ENCODE results near the gene YTHDC1.
A peak's percentile ranks its signal among the peaks of the same experiment; 100 is the strongest.

The YTHDC1 gene

DNA sequence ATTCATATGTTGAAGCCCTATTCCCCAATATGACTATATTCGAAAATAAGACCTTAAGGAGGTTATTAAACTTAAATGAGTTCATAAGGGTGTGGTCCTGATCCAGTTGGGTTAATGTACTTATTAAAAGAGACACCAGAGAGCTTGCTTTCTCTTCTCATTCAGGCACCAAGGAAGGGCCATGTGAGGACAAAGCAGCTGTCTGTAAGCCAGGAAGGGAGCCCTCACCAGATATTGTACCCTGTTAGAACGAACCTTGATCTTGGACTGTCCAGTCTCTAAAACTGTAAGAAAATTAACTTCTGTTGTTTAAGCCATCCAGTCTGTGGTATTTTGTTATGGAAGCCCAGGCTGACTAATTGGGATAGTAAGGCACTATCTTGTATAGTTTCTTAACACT, 9.1 kb upstream of the YTHDC1 start:
- no peak overlapping the region for H3K27ac ChIP-seq

DNA sequence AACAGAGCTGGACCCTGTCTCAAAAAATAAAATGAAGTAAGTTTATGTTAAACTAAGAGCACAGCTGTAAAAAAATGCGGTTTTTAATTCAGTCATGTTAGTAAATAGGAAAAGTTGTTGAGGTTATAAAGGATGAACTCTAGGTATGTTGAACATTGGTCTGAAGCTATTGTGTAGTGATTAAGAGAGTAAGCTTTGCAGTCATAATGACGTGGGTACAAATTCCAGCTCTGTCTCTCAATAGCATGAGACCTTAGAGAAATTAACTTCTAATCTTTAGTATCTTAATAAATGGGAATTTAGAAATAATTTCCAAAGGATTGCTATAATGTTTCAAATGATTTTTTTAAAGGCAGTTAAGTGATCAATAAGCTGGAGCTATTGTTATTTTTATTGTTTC, 2.9 kb upstream of the YTHDC1 start:
- no peak overlapping the region for H3K27ac ChIP-seq
- no peak for TF ChIP-seq ZFX (IDR thresholded peaks at IDR 0.05)
- TF ChIP-seq, protein P1, sequence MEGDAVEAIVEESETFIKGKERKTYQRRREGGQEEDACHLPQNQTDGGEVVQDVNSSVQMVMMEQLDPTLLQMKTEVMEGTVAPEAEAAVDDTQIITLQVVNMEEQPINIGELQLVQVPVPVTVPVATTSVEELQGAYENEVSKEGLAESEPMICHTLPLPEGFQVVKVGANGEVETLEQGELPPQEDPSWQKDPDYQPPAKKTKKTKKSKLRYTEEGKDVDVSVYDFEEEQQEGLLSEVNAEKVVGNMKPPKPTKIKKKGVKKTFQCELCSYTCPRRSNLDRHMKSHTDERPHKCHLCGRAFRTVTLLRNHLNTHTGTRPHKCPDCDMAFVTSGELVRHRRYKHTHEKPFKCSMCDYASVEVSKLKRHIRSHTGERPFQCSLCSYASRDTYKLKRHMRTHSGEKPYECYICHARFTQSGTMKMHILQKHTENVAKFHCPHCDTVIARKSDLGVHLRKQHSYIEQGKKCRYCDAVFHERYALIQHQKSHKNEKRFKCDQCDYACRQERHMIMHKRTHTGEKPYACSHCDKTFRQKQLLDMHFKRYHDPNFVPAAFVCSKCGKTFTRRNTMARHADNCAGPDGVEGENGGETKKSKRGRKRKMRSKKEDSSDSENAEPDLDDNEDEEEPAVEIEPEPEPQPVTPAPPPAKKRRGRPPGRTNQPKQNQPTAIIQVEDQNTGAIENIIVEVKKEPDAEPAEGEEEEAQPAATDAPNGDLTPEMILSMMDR (conservative IDR thresholded peaks at IDR 0.05) = no peak

More for the DNA sequence above, 9.1 kb upstream of the YTHDC1 start:
- TF ChIP-seq, protein P1 (conservative IDR thresholded peaks at IDR 0.05) = no peak
- TF ChIP-seq ZFX (IDR thresholded peaks at IDR 0.05) = no peak

- peak overlapping the region; percentile 94 for H3K27ac ChIP-seq
- TF ChIP-seq, protein P1 (conservative IDR thresholded peaks at IDR 0.05) = no peak
- no peak for TF ChIP-seq ZFX (IDR thresholded peaks at IDR 0.05)
Observed at GRCh38 chr4:68349279-68349648, 626 bp downstream of the YTHDC1 start.

- H3K27ac ChIP-seq = no peak overlapping the region
- TF ChIP-seq, protein P1 (conservative IDR thresholded peaks at IDR 0.05) = no peak
- TF ChIP-seq ZFX (IDR thresholded peaks at IDR 0.05) = no peak
Observed at GRCh38 chr4:68348577-68348976, 1.3 kb downstream of the YTHDC1 start.

DNA sequence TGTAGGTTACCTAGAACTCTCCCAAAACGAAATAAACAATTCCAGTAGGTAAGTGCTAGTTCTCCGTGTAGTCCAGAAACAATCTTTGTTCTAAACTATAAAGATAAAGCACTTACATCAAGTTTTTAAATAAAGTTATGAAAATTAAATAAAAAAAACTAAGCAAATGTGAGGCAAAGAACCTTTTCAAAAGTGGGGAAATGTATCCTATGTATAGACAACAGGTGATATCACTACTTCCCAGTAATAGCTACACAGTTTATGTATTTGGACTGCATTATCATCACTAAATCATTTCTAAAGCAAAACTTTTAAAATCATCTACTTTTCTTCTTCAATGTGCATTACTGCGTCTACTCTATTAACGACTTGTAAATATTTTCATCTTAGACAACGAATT, 2.0 kb downstream of the YTHDC1 start:
- TF ChIP-seq, protein P1 (conservative IDR thresholded peaks at IDR 0.05) = no peak
- no peak for TF ChIP-seq ZFX (IDR thresholded peaks at IDR 0.05)
- H3K27ac ChIP-seq = no peak overlapping the region

DNA sequence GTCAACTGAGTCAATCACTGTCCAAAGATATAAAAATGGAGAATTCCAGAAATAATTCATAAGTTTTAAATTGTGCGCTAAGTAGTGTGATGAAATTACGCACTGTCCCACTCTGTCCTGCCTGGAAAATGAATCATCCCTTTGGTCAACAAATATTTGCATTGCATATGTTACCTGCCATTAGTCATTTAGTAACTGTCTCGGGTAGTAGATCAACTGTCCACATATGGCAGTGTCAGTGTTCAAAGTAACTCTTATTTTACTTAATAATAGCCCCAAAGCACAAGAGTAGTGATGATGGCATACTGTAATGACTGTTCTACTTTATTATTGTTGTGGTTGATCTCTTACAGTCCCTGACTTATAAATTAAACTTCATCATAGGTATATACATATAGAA, 3.4 kb downstream of the YTHDC1 start:
- H3K27ac ChIP-seq = no peak overlapping the region
- no peak for TF ChIP-seq ZFX (IDR thresholded peaks at IDR 0.05)
- TF ChIP-seq, protein P1 (conservative IDR thresholded peaks at IDR 0.05) = no peak

GRCh38 chr4:68344785-68345184, 5.1 kb downstream of the YTHDC1 start:
- TF ChIP-seq, protein P1 (conservative IDR thresholded peaks at IDR 0.05) = no peak
- TF ChIP-seq ZFX (IDR thresholded peaks at IDR 0.05) = no peak

More at GRCh38 chr4:68344785-68345184, 5.1 kb downstream of the YTHDC1 start:
- H3K27ac ChIP-seq = no peak overlapping the region
